HEK293 (cell line): Measurements from ENCODE around the gene B4GALT3.

Experiments
- GFI1B ChIP-seq: fragments of 450-650 bp; formaldehyde crosslinking; IDR thresholded peaks from 2 replicates; pipeline ENCODE4 v1.5.1; 2016; ENCODE audit warnings: missing biosample characterization, missing genetic modification characterization
- GLIS1 ChIP-seq: fragments of 450-650 bp; formaldehyde crosslinking; IDR thresholded peaks from 2 replicates; pipeline ENCODE4 v1.5.1; 2016; ENCODE audit warnings: missing biosample characterization, missing genetic modification characterization
- HOXC10 ChIP-seq: sonication (generic); formaldehyde crosslinking; IDR thresholded peaks from 2 replicates; pipeline ENCODE4 v1.8.1; 2023; ENCODE audit warnings: mild to moderate bottlenecking, missing genetic modification reagents
- KLF7 ChIP-seq: fragments of 450-650 bp; formaldehyde crosslinking; IDR thresholded peaks from 2 replicates; pipeline ENCODE4 v1.5.1; 2016; ENCODE audit warnings: missing biosample characterization, missing genetic modification characterization, borderline replicate concordance
- SCRT1 ChIP-seq: fragments of 450-650 bp; formaldehyde crosslinking; IDR thresholded peaks from 2 replicates; pipeline ENCODE4 v1.5.1; 2016; ENCODE audit warnings: missing biosample characterization, missing genetic modification characterization, borderline replicate concordance
- SCRT2 ChIP-seq: fragments of 450-650 bp; formaldehyde crosslinking; IDR thresholded peaks from 2 replicates; pipeline ENCODE4 v1.5.1; 2016; ENCODE audit warnings: missing biosample characterization, missing genetic modification characterization
- WT1 ChIP-seq: fragments of 450-650 bp; formaldehyde crosslinking; IDR thresholded peaks from 2 replicates; pipeline ENCODE4 v1.5.1; 2016; ENCODE audit warnings: missing biosample characterization, missing genetic modification characterization
- ZBTB1 ChIP-seq: fragments of 450-650 bp; formaldehyde crosslinking; IDR thresholded peaks from 2 replicates; pipeline ENCODE4 v1.5.1; 2016; ENCODE audit warnings: missing biosample characterization, missing genetic modification characterization
- ZEB2 ChIP-seq: fragments of 450-650 bp; formaldehyde crosslinking; IDR thresholded peaks from 2 replicates; pipeline ENCODE4 v1.5.1; 2016; ENCODE audit warnings: missing biosample characterization, missing genetic modification characterization
- ZFP37 ChIP-seq: fragments of 450-650 bp; formaldehyde crosslinking; IDR thresholded peaks from 2 replicates; pipeline ENCODE4 v1.5.1; 2016; ENCODE audit warnings: missing biosample characterization, missing genetic modification characterization
- ZNF112 ChIP-seq: fragments of 450-650 bp; formaldehyde crosslinking; IDR thresholded peaks from 2 replicates; pipeline ENCODE4 v1.5.0; 2017; ENCODE audit warnings: missing biosample characterization, missing genetic modification characterization
- ZNF114 ChIP-seq: fragments of 450-650 bp; formaldehyde crosslinking; IDR thresholded peaks from 2 replicates; pipeline ENCODE4 v1.5.0; 2017; ENCODE audit warnings: missing biosample characterization, missing genetic modification characterization
- ZNF155 ChIP-seq: fragments of 450-650 bp; formaldehyde crosslinking; IDR thresholded peaks from 2 replicates; pipeline ENCODE4 v1.5.1; 2016; ENCODE audit warnings: missing biosample characterization, missing genetic modification characterization
- ZNF19 ChIP-seq: fragments of 450-650 bp; formaldehyde crosslinking; IDR thresholded peaks from 2 replicates; pipeline ENCODE4; 2016; ENCODE audit warnings: missing biosample characterization, missing genetic modification characterization, low read depth
- ZNF221 ChIP-seq: fragments of 450-650 bp; formaldehyde crosslinking; IDR thresholded peaks from 2 replicates; pipeline ENCODE4 v1.5.1; 2017; ENCODE audit warnings: missing biosample characterization, missing genetic modification characterization, borderline replicate concordance
- ZNF324 ChIP-seq: fragments of 450-650 bp; formaldehyde crosslinking; IDR thresholded peaks from 2 replicates; pipeline ENCODE4 v1.5.1; 2016; ENCODE audit warnings: missing biosample characterization, missing genetic modification characterization
- ZNF398 ChIP-seq: fragments of 450-650 bp; formaldehyde crosslinking; IDR thresholded peaks from 2 replicates; pipeline ENCODE4 v1.5.1; 2017; ENCODE audit warnings: missing biosample characterization, missing genetic modification characterization
- ZNF416 ChIP-seq: fragments of 450-650 bp; formaldehyde crosslinking; IDR thresholded peaks from 2 replicates; pipeline ENCODE4 v1.5.1; 2016; ENCODE audit warnings: missing biosample characterization, missing genetic modification characterization
- ZNF514 ChIP-seq: fragments of 450-650 bp; formaldehyde crosslinking; IDR thresholded peaks from 2 replicates; pipeline ENCODE4 v1.5.1; 2016; ENCODE audit warnings: missing biosample characterization, missing genetic modification characterization
- ZNF521 ChIP-seq: fragments of 450-650 bp; formaldehyde crosslinking; IDR thresholded peaks from 2 replicates; pipeline ENCODE4 v1.5.1; 2017; ENCODE audit warnings: missing biosample characterization, mild to moderate bottlenecking, missing genetic modification characterization
- ZNF529 ChIP-seq: fragments of 450-650 bp; formaldehyde crosslinking; IDR thresholded peaks from 2 replicates; pipeline ENCODE4 v1.5.1; 2017; ENCODE audit warnings: missing genetic modification characterization, missing biosample characterization; ENCODE audit not compliant: insufficient replicate concordance
- ZNF600 ChIP-seq: fragments of 450-650 bp; formaldehyde crosslinking; IDR thresholded peaks from 2 replicates; pipeline ENCODE4 v1.5.1; 2016; ENCODE audit warnings: missing biosample characterization, missing genetic modification characterization
- ZNF610 ChIP-seq: fragments of 450-650 bp; formaldehyde crosslinking; IDR thresholded peaks from 2 replicates; pipeline ENCODE4 v1.5.1; 2016; ENCODE audit warnings: missing biosample characterization, missing genetic modification characterization, borderline replicate concordance
- ZNF621 ChIP-seq: fragments of 450-650 bp; formaldehyde crosslinking; IDR thresholded peaks from 2 replicates; pipeline ENCODE4 v1.5.1; 2017; ENCODE audit warnings: missing biosample characterization, missing genetic modification characterization
- ZNF76 ChIP-seq: fragments of 450-650 bp; formaldehyde crosslinking; IDR thresholded peaks from 2 replicates; pipeline ENCODE4; 2016; ENCODE audit warnings: low read depth, missing biosample characterization, missing genetic modification characterization, borderline replicate concordance
- ZNF776 ChIP-seq: fragments of 450-650 bp; formaldehyde crosslinking; IDR thresholded peaks from 2 replicates; pipeline ENCODE4 v1.5.0; 2017; ENCODE audit warnings: missing biosample characterization, missing genetic modification characterization, borderline replicate concordance
- ZNF843 ChIP-seq: fragments of 450-650 bp; formaldehyde crosslinking; IDR thresholded peaks from 2 replicates; pipeline ENCODE4 v1.5.1; 2016; ENCODE audit warnings: missing biosample characterization, missing genetic modification characterization
- ZSCAN16 ChIP-seq: fragments of 450-650 bp; formaldehyde crosslinking; IDR thresholded peaks from 2 replicates; pipeline ENCODE4 v1.5.1; 2016; ENCODE audit warnings: missing biosample characterization, missing genetic modification characterization
- TF ChIP-seq, protein P1 (sequence below): fragments of 450-650 bp; formaldehyde crosslinking; IDR thresholded peaks from 2 replicates; pipeline ENCODE4 v1.5.1; 2016; ENCODE audit warnings: missing biosample characterization, missing genetic modification characterization
- TF ChIP-seq, protein P2 (sequence below): fragments of 450-650 bp; formaldehyde crosslinking; IDR thresholded peaks from 2 replicates; pipeline ENCODE4 v1.5.1; 2016; ENCODE audit warnings: missing biosample characterization, missing genetic modification characterization
- TF ChIP-seq, protein P3 (sequence below): fragments of 450-650 bp; IDR thresholded peaks from 2 replicates; pipeline ENCODE4 v1.5.1; 2018; ENCODE audit warnings: missing biosample characterization, mild to moderate bottlenecking, missing genetic modification characterization
- TF ChIP-seq, protein P4 (sequence below): fragments of 450-650 bp; formaldehyde crosslinking; IDR thresholded peaks from 2 replicates; pipeline ENCODE4; 2016; ENCODE audit warnings: missing biosample characterization, missing genetic modification characterization

The B4GALT3 gene

DNA sequence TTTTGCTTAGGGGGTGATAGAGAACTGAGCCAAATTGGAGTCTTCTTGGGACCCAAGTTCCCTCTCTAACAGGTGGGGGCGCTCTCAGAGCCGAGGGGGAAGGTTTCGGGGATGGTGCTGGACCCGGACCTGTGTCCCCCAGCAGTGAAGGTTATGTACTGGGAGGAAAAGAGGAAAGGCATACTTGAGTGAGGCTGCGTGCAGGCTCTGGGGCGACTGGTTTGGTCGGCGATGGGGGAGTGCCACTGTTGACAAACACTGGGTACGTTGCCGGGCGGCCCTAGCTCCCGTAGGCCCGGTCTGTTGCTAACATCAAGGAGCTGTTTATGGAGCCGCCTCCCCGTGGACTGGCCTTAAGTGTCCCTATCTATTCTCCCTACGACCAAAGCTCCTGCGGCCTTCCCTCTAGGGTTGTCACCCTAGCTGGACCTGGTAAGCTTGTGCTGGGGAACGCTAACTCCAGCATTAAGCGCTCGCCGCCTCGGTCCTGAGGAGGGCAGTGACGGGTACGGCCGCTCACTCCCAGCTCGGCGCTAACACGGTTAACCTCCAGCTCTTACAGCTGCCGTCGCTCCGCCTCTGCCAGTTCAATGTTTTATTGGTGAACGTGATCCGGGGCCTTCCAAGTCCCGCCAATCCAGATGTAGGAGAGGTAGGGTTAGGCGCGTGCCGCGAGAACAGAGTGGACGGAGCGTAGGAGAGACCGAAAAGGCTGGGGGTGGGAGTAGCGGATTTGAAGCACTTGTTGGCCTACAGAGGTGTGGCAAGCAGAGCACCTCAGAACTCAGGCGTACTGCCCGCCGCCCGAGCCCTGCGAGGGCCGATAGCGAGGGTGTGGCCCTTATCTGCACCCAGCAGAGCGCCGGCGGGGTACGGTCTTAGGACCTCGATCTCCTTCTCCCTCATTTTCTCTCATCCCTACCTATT is 11.3 kb downstream of the B4GALT3 start, which contains the start of gene PPOX (continued):
- peak; percentile 94 for TF ChIP-seq ZNF600
- no peak; the same call in 1 of the 2 replicates for TF ChIP-seq ZFP37 (tag by site-specific recombination)
- TF ChIP-seq, protein P1, sequence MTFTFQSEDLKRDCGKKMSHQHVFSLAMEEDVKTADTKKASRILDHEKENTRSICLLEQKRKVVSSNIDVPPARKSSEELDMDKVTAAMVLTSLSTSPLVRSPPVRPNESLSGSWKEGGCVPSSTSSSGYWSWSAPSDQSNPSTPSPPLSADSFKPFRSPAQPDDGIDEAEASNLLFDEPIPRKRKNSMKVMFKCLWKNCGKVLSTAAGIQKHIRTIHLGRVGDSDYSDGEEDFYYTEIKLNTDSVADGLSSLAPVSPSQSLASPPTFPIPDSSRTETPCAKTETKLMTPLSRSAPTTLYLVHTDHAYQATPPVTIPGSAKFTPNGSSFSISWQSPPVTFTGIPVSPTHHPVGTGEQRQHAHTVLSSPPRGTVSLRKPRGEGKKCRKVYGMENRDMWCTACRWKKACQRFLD (tag by site-specific recombination) = no peak
- no peak for TF ChIP-seq ZNF114 (tag by site-specific recombination)
- no peak for TF ChIP-seq ZNF112 (tag by site-specific recombination)
- peak; percentile 74 for TF ChIP-seq ZEB2 (tag by site-specific recombination)
- no peak for TF ChIP-seq ZNF776 (tag by site-specific recombination)
- no peak; the same call in 1 of the 2 replicates for TF ChIP-seq ZNF843
- TF ChIP-seq ZNF521 (tag by site-specific recombination) = no peak
- TF ChIP-seq GLIS1 (tag by site-specific recombination) = 0 out of 2 replicates have a peak, but pooled peaks have one; percentile 8
- no peak for TF ChIP-seq ZBTB1 (tag by site-specific recombination)
- no peak for TF ChIP-seq GFI1B
- no peak for TF ChIP-seq HOXC10
- TF ChIP-seq SCRT2 (tag by site-specific recombination) = peak; percentile 99
- no peak for TF ChIP-seq ZSCAN16 (tag by site-specific recombination)
- TF ChIP-seq ZNF610 (tag by site-specific recombination) = peak; percentile 75
- no peak for TF ChIP-seq ZNF221 (tag by site-specific recombination)
- TF ChIP-seq, protein P2, sequence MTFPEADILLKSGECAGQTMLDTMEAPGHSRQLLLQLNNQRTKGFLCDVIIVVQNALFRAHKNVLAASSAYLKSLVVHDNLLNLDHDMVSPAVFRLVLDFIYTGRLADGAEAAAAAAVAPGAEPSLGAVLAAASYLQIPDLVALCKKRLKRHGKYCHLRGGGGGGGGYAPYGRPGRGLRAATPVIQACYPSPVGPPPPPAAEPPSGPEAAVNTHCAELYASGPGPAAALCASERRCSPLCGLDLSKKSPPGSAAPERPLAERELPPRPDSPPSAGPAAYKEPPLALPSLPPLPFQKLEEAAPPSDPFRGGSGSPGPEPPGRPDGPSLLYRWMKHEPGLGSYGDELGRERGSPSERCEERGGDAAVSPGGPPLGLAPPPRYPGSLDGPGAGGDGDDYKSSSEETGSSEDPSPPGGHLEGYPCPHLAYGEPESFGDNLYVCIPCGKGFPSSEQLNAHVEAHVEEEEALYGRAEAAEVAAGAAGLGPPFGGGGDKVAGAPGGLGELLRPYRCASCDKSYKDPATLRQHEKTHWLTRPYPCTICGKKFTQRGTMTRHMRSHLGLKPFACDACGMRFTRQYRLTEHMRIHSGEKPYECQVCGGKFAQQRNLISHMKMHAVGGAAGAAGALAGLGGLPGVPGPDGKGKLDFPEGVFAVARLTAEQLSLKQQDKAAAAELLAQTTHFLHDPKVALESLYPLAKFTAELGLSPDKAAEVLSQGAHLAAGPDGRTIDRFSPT = peak; percentile 59; the same call in 1 of the 2 replicates
- TF ChIP-seq, protein P3, sequence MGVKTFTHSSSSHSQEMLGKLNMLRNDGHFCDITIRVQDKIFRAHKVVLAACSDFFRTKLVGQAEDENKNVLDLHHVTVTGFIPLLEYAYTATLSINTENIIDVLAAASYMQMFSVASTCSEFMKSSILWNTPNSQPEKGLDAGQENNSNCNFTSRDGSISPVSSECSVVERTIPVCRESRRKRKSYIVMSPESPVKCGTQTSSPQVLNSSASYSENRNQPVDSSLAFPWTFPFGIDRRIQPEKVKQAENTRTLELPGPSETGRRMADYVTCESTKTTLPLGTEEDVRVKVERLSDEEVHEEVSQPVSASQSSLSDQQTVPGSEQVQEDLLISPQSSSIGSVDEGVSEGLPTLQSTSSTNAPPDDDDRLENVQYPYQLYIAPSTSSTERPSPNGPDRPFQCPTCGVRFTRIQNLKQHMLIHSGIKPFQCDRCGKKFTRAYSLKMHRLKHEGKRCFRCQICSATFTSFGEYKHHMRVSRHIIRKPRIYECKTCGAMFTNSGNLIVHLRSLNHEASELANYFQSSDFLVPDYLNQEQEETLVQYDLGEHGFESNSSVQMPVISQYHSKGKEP = 0 out of 2 replicates have a peak, but pooled peaks have one; percentile 11
- no peak for TF ChIP-seq ZNF398 (tag by site-specific recombination)
- TF ChIP-seq ZNF416 (tag by site-specific recombination) = no peak
- TF ChIP-seq WT1 = peak; percentile 65
- TF ChIP-seq ZNF155 (tag by site-specific recombination) = no peak
- no peak for TF ChIP-seq ZNF529 (tag by site-specific recombination)
- TF ChIP-seq ZNF324 (tag by site-specific recombination) = no peak
- no peak for TF ChIP-seq ZNF514 (tag by site-specific recombination)
- TF ChIP-seq KLF7 (tag by site-specific recombination) = peak; percentile 74; the same call in 1 of the 2 replicates
- TF ChIP-seq ZNF76 (tag by site-specific recombination) = peak; percentile 16; the same call in 1 of the 2 replicates
- peak; percentile 90 for TF ChIP-seq SCRT1 (tag by site-specific recombination)
- no peak for TF ChIP-seq ZNF19
- TF ChIP-seq ZNF621 (tag by site-specific recombination) = no peak
- TF ChIP-seq, protein P4, sequence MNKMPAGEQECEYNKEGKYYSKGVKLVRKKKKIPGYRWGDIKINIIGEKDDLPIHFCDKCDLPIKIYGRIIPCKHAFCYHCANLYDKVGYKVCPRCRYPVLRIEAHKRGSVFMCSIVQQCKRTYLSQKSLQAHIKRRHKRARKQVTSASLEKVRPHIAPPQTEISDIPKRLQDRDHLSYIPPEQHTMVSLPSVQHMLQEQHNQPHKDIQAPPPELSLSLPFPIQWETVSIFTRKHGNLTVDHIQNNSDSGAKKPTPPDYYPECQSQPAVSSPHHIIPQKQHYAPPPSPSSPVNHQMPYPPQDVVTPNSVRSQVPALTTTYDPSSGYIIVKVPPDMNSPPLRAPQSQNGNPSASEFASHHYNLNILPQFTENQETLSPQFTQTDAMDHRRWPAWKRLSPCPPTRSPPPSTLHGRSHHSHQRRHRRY (tag by site-specific recombination) = no peak
- TF ChIP-seq, all 188 proteins: peak for 54
